Transverse colon (tissue), 4 donors: ENCODE measurements around the gene PIGU. TPM values are rescaled to one million over a fixed set of nuclear protein-coding genes. Genes with fewer than 3 reads are reported as not detected.
"Not testable (repeated sequence)": the region's sequence is repeated elsewhere in the genome, so short reads cannot be mapped to it uniquely, and the experiment has no call there.

Source experiments
- DNase-seq: peaks from one replicate; pipeline ENCODE4 v3.0.0-alpha.2; 2019
- H3K27ac ChIP-seq, 4 donors: fragments of 200-600 bp; sonication (generic); 2 replicates each; pipeline ENCODE4 v1.5.1; 2016 to 2018; ENCODE audit warnings: inconsistent platforms in 4 of 4
- H3K27me3 ChIP-seq: fragments of 200-600 bp; sonication (generic); 2 replicates; pipeline ENCODE4 v1.5.1; 2017; ENCODE audit warnings: inconsistent platforms
- H3K36me3 ChIP-seq, 4 donors: fragments of 200-600 bp; sonication (generic); 2 replicates each; pipeline ENCODE4 v1.5.1; 2017 to 2019; ENCODE audit warnings: inconsistent platforms in 4 of 4
- H3K4me1 ChIP-seq, 4 donors: fragments of 200-600 bp; sonication (generic); 2 replicates each; pipeline ENCODE4 v1.5.1; 2017 to 2020; ENCODE audit warnings: inconsistent platforms in 4 of 4
- H3K4me3 ChIP-seq, 4 donors: fragments of 200-600 bp; sonication (generic); 1 replicate in 1 of 4; 2 replicates in 3 of 4; pipeline versions ENCODE4 v1.5.1 to v1.6.1; 2017 to 2019; ENCODE audit warnings: inconsistent platforms in 4 of 4
- H3K9me3 ChIP-seq, 2 donors: fragments of 200-600 bp; sonication (generic); 2 replicates each; pipeline ENCODE4 v1.5.1; 2017 to 2019; ENCODE audit warnings: inconsistent platforms in 2 of 2
- EP300 ChIP-seq: sonication (generic); formaldehyde crosslinking; IDR thresholded peaks from one replicate; pipeline ENCODE4 v1.6.1; 2017; ENCODE audit warnings: antibody characterized with exemption, low read depth
- POLR2A ChIP-seq: fragments of 450-650 bp; IDR thresholded peaks from one replicate; pipeline ENCODE4 v1.6.1; 2016; ENCODE audit warnings: antibody characterized with exemption, mild to moderate bottlenecking, moderate library complexity
- POLR2AphosphoS5 ChIP-seq, 3 donors: sonication (generic); formaldehyde crosslinking; IDR thresholded peaks; one replicate each; pipeline ENCODE4 v1.6.1; 2016; ENCODE audit warnings: antibody characterized with exemption in 3 of 3
- WGBS, 2 donors: methylation state at CpG; one replicate each; pipeline ENCODE4 v1.1.5; 2018; ENCODE audit warnings: low coverage in 1 of 2; 5-methylcytosine and 5-hydroxymethylcytosine counted together
- in situ Hi-C, 4 donors: fragments of 200-750 bp; cut with MboI; loops; one replicate each; pipeline versions ENCODE4 v1.15.0 to v1.15.1; 2017; ENCODE audit warnings: low sequenced_read_pairs in 3 of 4, low pct_ligation_motif_present in 1 of 4, low pct_unique_long_range_greater_than_20kb in 1 of 4
- intact Hi-C: fragments of 100-400 bp; cut with DNase I; formaldehyde crosslinking; loops from one replicate; pipeline ENCODE4 v1.15.1; 2023; ENCODE audit warnings: low total_unique reads
- total RNA-seq, 4 donors: library from RNA; depleted of rRNA; stranded (reverse); fragments of >200 nt; gene quantifications; one replicate each; pipeline ENCODE4 v1.1.0, GENCODE V29; 2016
- TF ChIP-seq, protein P1 (sequence below), 5 experiments: fragments of 200-600 bp in 3 of 5; fragments of 450-650 bp in 2 of 5; sonication (generic) in 3 of 5; IDR thresholded peaks; 1 replicate in 2 of 5; 2 replicates in 3 of 5; pipeline ENCODE4 v1.5.1; 2016 to 2017; ENCODE audit warnings: antibody characterized with exemption in 5 of 5, inconsistent platforms in 3 of 5, mild to moderate bottlenecking in 2 of 5, moderate library complexity in 1 of 5

Gene PIGU
- total RNA-seq, 4 donors from 2014 or later: 4.1 to 28.7 (median 16.8) TPM

DNA sequence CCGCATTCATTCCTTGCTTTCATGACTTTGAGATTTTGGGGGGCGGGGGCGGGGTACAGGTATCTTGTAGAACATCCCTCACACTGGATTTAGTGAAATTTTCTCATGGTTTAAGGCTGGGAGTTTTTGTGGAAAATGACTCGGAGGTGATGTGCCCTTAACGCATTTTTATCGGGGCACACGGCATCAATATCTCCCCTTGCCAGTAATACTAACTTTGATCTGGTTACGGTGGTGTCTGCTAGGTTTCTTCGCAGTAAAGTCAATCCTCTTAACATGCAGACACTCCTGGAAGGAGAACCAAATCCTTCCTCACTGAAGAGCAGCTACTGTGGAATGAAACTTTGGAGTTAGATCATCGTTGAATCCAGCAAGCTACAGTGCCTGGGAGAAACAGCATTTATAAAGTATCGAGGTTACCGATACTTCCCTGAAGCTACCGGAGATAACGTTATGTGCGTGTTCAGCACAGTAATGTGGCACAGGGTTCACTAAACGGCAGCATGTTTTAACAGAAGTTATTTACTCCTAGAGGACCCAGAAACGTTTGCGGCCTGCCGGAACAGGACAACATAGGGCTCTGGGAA lies 161.9 kb downstream of the PIGU start:
- Histone ChIP-seq H3K27me3 (no peaks in the 10 kb centered on the region), H3K27ac (peak overlapping the region; percentile 92 to 95 (median 94)), H3K4me1 (peaks cover 6 to 38% (median 24%) of the 10 kb centered on the region in 4 donors), H3K9me3 (no peaks in the 10 kb centered on the region), H3K4me3 (peak overlapping the region; percentile 27 to 79 (median 65)), H3K36me3 (no peaks in the 10 kb centered on the region)
- TF ChIP-seq, protein P1, sequence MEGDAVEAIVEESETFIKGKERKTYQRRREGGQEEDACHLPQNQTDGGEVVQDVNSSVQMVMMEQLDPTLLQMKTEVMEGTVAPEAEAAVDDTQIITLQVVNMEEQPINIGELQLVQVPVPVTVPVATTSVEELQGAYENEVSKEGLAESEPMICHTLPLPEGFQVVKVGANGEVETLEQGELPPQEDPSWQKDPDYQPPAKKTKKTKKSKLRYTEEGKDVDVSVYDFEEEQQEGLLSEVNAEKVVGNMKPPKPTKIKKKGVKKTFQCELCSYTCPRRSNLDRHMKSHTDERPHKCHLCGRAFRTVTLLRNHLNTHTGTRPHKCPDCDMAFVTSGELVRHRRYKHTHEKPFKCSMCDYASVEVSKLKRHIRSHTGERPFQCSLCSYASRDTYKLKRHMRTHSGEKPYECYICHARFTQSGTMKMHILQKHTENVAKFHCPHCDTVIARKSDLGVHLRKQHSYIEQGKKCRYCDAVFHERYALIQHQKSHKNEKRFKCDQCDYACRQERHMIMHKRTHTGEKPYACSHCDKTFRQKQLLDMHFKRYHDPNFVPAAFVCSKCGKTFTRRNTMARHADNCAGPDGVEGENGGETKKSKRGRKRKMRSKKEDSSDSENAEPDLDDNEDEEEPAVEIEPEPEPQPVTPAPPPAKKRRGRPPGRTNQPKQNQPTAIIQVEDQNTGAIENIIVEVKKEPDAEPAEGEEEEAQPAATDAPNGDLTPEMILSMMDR (IDR thresholded peaks at IDR 0.05): no peak
- TF ChIP-seq POLR2A: no peak
- TF ChIP-seq EP300: no peak
- DNase-seq: no peak
- 24 to 38% methylated on average over 8 to 19 of the region's 19 CpGs for WGBS, 2 donors
- intact Hi-C loops (no loop called here), in situ Hi-C loops (loop anchor here in 2 of 4 donors (25.0 kb wide), 1 partner anchor 203 kb away; the partner anchor contains the start of gene AHCY (in 2 of the 2))

DNA sequence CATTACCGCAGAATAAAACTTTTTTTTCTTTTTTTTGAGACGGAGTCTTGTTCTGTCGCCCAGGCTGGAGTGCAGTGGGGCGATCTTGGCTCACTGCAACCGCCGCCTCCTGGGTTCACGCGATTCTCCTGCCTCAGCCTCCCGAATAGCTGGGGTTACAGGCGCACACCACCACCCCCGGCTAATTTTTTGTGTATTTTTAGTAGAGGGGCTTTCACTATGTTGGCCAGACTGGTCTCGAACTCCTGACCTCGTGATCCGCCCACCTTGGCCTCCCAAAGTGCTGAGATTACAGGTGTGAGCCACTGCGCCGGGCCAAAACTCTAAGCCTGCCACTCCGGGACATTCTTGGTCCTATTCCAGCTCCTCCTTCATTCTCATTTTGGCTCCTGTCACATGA lies 162.9 kb downstream of the PIGU start:
- intact Hi-C loops: not testable (repeated sequence)

DNA sequence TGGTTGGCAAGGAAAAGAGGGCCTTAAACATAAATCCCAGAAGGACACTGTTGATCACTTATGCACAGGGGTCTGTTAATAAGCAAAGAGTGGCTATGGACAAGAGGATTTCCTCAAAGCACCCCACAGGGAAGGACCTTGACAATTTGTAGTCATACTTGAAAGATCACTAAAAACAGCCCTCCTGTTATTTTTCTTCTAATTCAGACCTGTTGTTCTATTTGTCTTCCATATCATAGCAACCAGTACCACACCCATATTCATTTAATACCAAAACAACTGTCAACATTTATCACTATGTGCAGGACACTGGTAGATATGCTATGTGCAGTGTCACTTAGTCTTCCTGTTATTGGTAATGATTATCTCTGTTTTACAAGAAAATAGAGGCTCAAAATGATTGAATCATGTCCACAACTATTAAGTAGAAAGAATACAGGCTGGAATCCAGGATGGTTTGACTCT lies 163.9 kb downstream of the PIGU start:
- Histone ChIP-seq H3K27ac (no peak overlapping the region), H3K4me1 (peaks cover 5 to 26% (median 22%) of the 10 kb centered on the region in 4 donors), H3K27me3 (no peaks in the 10 kb centered on the region), H3K4me3 (no peak overlapping the region), H3K36me3 (peaks cover 0 to 15% (median 3%) of the 10 kb centered on the region in 4 donors), H3K9me3 (no peaks in the 10 kb centered on the region)
- intact Hi-C loops: no loop called here
- DNase-seq: no peak
- in situ Hi-C loops: loop anchor here in 2 of 4 donors (25.0 kb wide), 1 partner anchor 201 kb away; the partner anchor contains the start of gene AHCY (in 2 of the 2)
- TF ChIP-seq, protein P1 (IDR thresholded peaks at IDR 0.05): no peak
- TF ChIP-seq EP300 (no peak), POLR2A (no peak), POLR2AphosphoS5 (IDR thresholded peaks at IDR 0.05) (no peak)

More for the DNA sequence above, 162.9 kb downstream of the PIGU start:
- peaks cover 6 to 36% (median 24%) of the 10 kb centered on the region in 4 donors for H3K4me1 ChIP-seq
- not testable (repeated sequence) for H3K9me3 ChIP-seq, H3K27me3 ChIP-seq, H3K36me3 ChIP-seq, H3K4me3 ChIP-seq, H3K27ac ChIP-seq, DNase-seq
- 94 to 97% methylated on average over 10 to 17 of the region's 17 CpGs for WGBS, 2 donors
- in situ Hi-C loops: loop anchor here in 2 of 4 donors (25.0 kb wide), 1 partner anchor 202 kb away; the partner anchor contains the start of gene AHCY (in 2 of the 2)

DNA sequence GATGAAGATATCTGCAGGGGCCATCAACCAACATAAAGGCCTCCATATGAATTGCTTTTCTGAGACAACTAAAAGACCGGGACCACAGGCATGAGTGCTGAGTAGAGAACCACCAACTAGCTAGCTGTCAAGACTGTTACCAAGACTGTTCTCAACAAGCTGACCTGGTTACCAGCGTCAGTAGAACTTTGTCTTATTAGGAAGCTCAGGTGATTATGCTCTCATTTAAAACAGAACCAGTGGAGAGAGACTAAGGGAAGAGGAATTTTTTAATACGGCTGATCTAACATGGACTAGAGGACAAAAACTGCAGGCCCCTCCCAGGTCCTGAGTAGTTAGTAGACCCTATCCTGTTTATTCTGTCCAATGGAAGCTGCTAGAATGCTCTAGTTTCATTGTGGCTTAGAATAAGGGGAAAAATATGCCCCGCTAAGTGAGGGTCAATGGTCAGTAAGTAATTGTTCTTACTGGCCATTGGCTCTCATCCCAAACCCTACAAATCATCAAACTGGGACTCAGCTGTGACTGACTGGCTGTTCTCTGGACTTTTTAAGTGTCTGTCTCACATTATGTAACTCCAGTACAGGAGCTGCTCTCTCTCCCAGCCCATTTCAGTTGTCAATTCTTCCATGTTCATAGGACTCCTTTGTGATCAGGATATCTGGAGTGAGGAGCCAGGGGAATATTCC lies 164.5 kb downstream of the PIGU start:
- Histone ChIP-seq H3K4me3 (no peak overlapping the region), H3K9me3 (no peaks in the 10 kb centered on the region), H3K4me1 (peaks cover 0 to 23% (median 17%) of the 10 kb centered on the region in 4 donors), H3K36me3 (peaks cover 0 to 18% (median 5%) of the 10 kb centered on the region in 4 donors), H3K27ac (no peak overlapping the region), H3K27me3 (no peaks in the 10 kb centered on the region)
- in situ Hi-C loops (loop anchor here in 2 of 4 donors (25.0 kb wide), 1 partner anchor 200 kb away; the partner anchor contains the start of gene AHCY (in 2 of the 2)), intact Hi-C loops (no loop called here)
- TF ChIP-seq EP300: no peak
- TF ChIP-seq POLR2A: no peak
- no peak for DNase-seq
- WGBS, 2 donors: 78 to 86% methylated on average over 2 to 4 of the region's 4 CpGs

DNA sequence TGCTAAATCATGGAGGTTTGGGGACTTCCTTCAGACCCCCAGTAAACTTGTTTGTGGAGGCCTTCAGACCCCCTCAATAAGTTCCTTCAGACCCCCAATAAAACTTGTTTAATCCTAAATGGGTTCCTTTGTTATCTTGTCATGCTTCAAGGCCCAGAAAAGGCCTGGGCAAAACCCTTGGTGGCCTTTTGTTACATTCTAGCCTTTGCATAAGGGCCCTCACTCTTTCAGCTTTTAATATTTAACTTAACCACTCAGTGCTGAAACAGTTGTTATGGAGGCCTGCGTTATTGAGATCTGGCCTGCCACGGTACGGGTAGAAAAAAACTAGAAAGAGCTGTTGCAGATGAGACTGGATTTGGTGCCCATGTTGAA lies 165.0 kb downstream of the PIGU start:
- Histone ChIP-seq H3K9me3 (no peaks in the 10 kb centered on the region), H3K27ac (no peak overlapping the region), H3K27me3 (no peaks in the 10 kb centered on the region), H3K4me1 (peaks cover 0 to 18% (median 12%) of the 10 kb centered on the region in 4 donors), H3K36me3 (peaks cover 0 to 18% (median 6%) of the 10 kb centered on the region in 4 donors), H3K4me3 (no peak overlapping the region)
- no peak for DNase-seq
- 76 to 90% methylated on average over 3 of the region's 3 CpGs for WGBS, 2 donors
- TF ChIP-seq EP300: no peak
- no peak for TF ChIP-seq POLR2A
- TF ChIP-seq POLR2AphosphoS5 (IDR thresholded peaks at IDR 0.05): no peak
- TF ChIP-seq, protein P1 (IDR thresholded peaks at IDR 0.05): no peak
- in situ Hi-C loops (loop anchor here in 2 of 4 donors (25.0 kb wide), 1 partner anchor 200 kb away; the partner anchor contains the start of gene AHCY (in 2 of the 2)), intact Hi-C loops (no loop called here)
